ENCODE results near the gene PCDHAC1.

DNA sequence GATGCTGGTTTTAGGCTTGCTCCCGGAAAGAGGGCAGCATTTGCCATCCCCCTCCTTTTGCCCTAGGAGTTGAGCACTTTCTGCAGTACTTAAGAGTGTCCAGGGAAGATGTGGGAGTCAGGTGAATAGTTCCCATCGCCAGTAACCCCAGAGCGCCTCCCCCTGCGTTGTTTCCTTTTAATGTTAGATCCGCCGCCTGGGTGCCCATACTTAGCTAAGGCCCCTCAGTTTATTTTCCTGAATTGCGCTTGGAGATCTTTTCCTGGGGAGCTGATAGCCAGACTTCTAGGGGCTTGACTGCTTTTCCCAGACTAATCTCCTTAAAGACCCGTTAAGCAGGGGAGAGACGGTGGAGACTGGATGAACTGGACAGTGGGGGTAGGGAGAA is 39.8 kb downstream of the PCDHAC1 start:
- TF ChIP-seq, protein P1, sequence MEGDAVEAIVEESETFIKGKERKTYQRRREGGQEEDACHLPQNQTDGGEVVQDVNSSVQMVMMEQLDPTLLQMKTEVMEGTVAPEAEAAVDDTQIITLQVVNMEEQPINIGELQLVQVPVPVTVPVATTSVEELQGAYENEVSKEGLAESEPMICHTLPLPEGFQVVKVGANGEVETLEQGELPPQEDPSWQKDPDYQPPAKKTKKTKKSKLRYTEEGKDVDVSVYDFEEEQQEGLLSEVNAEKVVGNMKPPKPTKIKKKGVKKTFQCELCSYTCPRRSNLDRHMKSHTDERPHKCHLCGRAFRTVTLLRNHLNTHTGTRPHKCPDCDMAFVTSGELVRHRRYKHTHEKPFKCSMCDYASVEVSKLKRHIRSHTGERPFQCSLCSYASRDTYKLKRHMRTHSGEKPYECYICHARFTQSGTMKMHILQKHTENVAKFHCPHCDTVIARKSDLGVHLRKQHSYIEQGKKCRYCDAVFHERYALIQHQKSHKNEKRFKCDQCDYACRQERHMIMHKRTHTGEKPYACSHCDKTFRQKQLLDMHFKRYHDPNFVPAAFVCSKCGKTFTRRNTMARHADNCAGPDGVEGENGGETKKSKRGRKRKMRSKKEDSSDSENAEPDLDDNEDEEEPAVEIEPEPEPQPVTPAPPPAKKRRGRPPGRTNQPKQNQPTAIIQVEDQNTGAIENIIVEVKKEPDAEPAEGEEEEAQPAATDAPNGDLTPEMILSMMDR (IDR thresholded peaks at IDR 0.05; ENCODE audit: insufficient read depth, low read depth, low read length): no peak
- TF ChIP-seq EZH2 (IDR thresholded peaks at IDR 0.05; ENCODE audit: insufficient read depth, low read length): no peak
